ENCODE results near the gene C20orf173. TPM values are rescaled to one million over a fixed set of nuclear protein-coding genes. Genes with fewer than 3 reads are reported as not detected.

The C20orf173 gene
- total and polyA plus RNA-seq, 5 experiments from 2014 or later, result not detected

GRCh38 chr20:35503281-35503680, 26.2 kb downstream of the C20orf173 start:
- H3K27me3 Mint-ChIP-seq, result no peaks in the 10 kb centered on the region
- ATAC-seq (no peak), DNase-seq (no peak)
- peak overlapping the region in 1 of 10 donors; percentile 12 for H3K4me3 Mint-ChIP-seq
- peaks cover 30 to 52% (median 43%) of the 10 kb centered on the region in 4 donors for H3K4me1 Mint-ChIP-seq
- peak overlapping the region in 9 of 10 donors; percentile 19 to 93 (median 79) for H3K27ac Mint-ChIP-seq
- H3K36me3 Mint-ChIP-seq, result peaks cover 16 to 95% (median 17%) of the 10 kb centered on the region in 3 donors
- POLR2A ChIA-PET, result no interaction called here
- H3K9me3 Mint-ChIP-seq, result no peaks in the 10 kb centered on the region

GRCh38 chr20:35502352-35502751, 27.1 kb downstream of the C20orf173 start:
- Mint-ChIP-seq H3K4me3 (peak overlapping the region in 1 of 10 donors; percentile 18), H3K36me3 (peaks cover 14 to 94% (median 16%) of the 10 kb centered on the region in 3 donors), H3K27me3 (no peaks in the 10 kb centered on the region), H3K27ac (peak overlapping the region in 8 of 10 donors; percentile 42 to 93 (median 72)), H3K9me3 (no peaks in the 10 kb centered on the region), H3K4me1 (peaks cover 30 to 51% (median 42%) of the 10 kb centered on the region in 4 donors)
- no peak for ATAC-seq
- POLR2A ChIA-PET, result no interaction called here
- peak in 2 of 10 donors; percentile 9 to 30 for DNase-seq

- Mint-ChIP-seq H3K4me3 (no peak overlapping the region), H3K4me1 (peaks cover 17 to 43% (median 29%) of the 10 kb centered on the region in 4 donors), H3K27ac (peak overlapping the region in 6 of 10 donors; percentile 9 to 77 (median 22)), H3K36me3 (peaks cover 12 to 96% (median 27%) of the 10 kb centered on the region in 3 donors), H3K27me3 (no peaks in the 10 kb centered on the region), H3K9me3 (no peaks in the 10 kb centered on the region)
- ATAC-seq (no peak), DNase-seq (no peak)
- POLR2A ChIA-PET, result interaction anchor here (1.6 kb wide), 1 partner anchor 8 kb away, joined by 6 read pairs; no protein-coding TSS in a partner anchor
Measured at GRCh38 chr20:35499271-35499670, 30.2 kb downstream of the C20orf173 start.

GRCh38 chr20:35497780-35498189, 31.7 kb downstream of the C20orf173 start:
- H3K4me3 Mint-ChIP-seq, result no peak overlapping the region
- H3K4me1 Mint-ChIP-seq, result peaks cover 11 to 40% (median 32%) of the 10 kb centered on the region in 4 donors
- ATAC-seq (no peak), DNase-seq (no peak)
- peaks cover 7 to 96% (median 32%) of the 10 kb centered on the region in 3 donors for H3K36me3 Mint-ChIP-seq
- H3K27ac Mint-ChIP-seq, result no peak overlapping the region
- POLR2A ChIA-PET, result interaction anchor here (1.1 kb wide), 1 partner anchor 28 kb away, joined by 3 read pairs; no protein-coding TSS in a partner anchor
- H3K9me3 Mint-ChIP-seq, result no peaks in the 10 kb centered on the region
- H3K27me3 Mint-ChIP-seq, result no peaks in the 10 kb centered on the region

- H3K27ac Mint-ChIP-seq, result no peak overlapping the region
Measured at GRCh38 chr20:35497320-35497719, 32.1 kb downstream of the C20orf173 start.

GRCh38 chr20:35496481-35496880, 33.0 kb downstream of the C20orf173 start:
- DNase-seq (no peak), ATAC-seq (no peak)
- peaks cover 0 to 90% (median 30%) of the 10 kb centered on the region in 3 donors for H3K36me3 Mint-ChIP-seq
- POLR2A ChIA-PET, result no interaction called here
- H3K27ac Mint-ChIP-seq, result peak overlapping the region in 1 of 10 donors; percentile 28
- H3K4me1 Mint-ChIP-seq, result peaks cover 11 to 47% (median 36%) of the 10 kb centered on the region in 4 donors
- no peaks in the 10 kb centered on the region for H3K9me3 Mint-ChIP-seq
- no peaks in the 10 kb centered on the region for H3K27me3 Mint-ChIP-seq
- H3K4me3 Mint-ChIP-seq, result no peak overlapping the region

More at GRCh38 chr20:35497320-35497719, 32.1 kb downstream of the C20orf173 start:
- Mint-ChIP-seq H3K9me3 (no peaks in the 10 kb centered on the region), H3K4me1 (peaks cover 9 to 40% (median 33%) of the 10 kb centered on the region in 4 donors), H3K4me3 (no peak overlapping the region), H3K36me3 (peaks cover 2 to 95% (median 30%) of the 10 kb centered on the region in 3 donors), H3K27me3 (no peaks in the 10 kb centered on the region)
- DNase-seq (no peak), ATAC-seq (no peak)
- POLR2A ChIA-PET, result interaction anchor here (1.1 kb wide), 1 partner anchor 28 kb away, joined by 3 read pairs; no protein-coding TSS in a partner anchor

GRCh38 chr20:35492352-35492751, 37.1 kb downstream of the C20orf173 start:
- Mint-ChIP-seq H3K27me3 (no peaks in the 10 kb centered on the region), H3K4me1 (peaks cover 31 to 83% (median 69%) of the 10 kb centered on the region in 4 donors), H3K27ac (peak overlapping the region; percentile 73 to 99 (median 97)), H3K9me3 (no peaks in the 10 kb centered on the region), H3K4me3 (peak overlapping the region; percentile 96 to 100 (median 99)), H3K36me3 (peaks cover 0 to 66% (median 19%) of the 10 kb centered on the region in 3 donors)
- DNase-seq (no peak), ATAC-seq (no peak)
- POLR2A ChIA-PET, result interaction anchor here (0.6 to 1.0 kb wide), 3 partner anchors 127 to 292 kb away, joined by 3 to 5 read pairs (median 3); no protein-coding TSS in a partner anchor

- H3K4me3 Mint-ChIP-seq, result peak overlapping the region; percentile 96 to 100 (median 99)
- POLR2A ChIA-PET, result interaction anchor here (0.6 to 2.8 kb wide), 7 partner anchors 36 to 292 kb away, joined by 3 to 22 read pairs (median 5); partner anchors contain the start of genes CEP250, ERGIC3 and RBM39
- H3K27ac Mint-ChIP-seq, result peak overlapping the region; percentile 97 to 100 (median 99)
- ATAC-seq (no peak), DNase-seq (no peak)
- peaks cover 31 to 82% (median 72%) of the 10 kb centered on the region in 4 donors for H3K4me1 Mint-ChIP-seq
- no peaks in the 10 kb centered on the region for H3K9me3 Mint-ChIP-seq
- H3K27me3 Mint-ChIP-seq, result no peaks in the 10 kb centered on the region
- H3K36me3 Mint-ChIP-seq, result peaks cover 0 to 63% (median 19%) of the 10 kb centered on the region in 3 donors
Measured at GRCh38 chr20:35491823-35492222, 37.6 kb downstream of the C20orf173 start.

- peak; percentile 99 to 100 for ATAC-seq
- POLR2A ChIA-PET, result interaction anchor here (0.7 to 2.8 kb wide), 11 partner anchors 8 to 463 kb away, joined by 3 to 22 read pairs (median 6); partner anchors contain the start of genes CEP250, CPNE1, ERGIC3 and NFS1
Measured at GRCh38 chr20:35490736-35491181, 38.7 kb downstream of the C20orf173 start.

GRCh38 chr20:35489717-35490116, 39.7 kb downstream of the C20orf173 start:
- POLR2A ChIA-PET, result interaction anchor here (2.1 to 2.8 kb wide), 3 partner anchors 34 to 464 kb away, joined by 8 to 18 read pairs (median 11); partner anchors contain the start of genes CEP250, SCAND1 and SPAG4
- no peak for ATAC-seq

More at GRCh38 chr20:35490736-35491181, 38.7 kb downstream of the C20orf173 start:
- Mint-ChIP-seq H3K4me3 (peak overlapping the region; percentile 96 to 100 (median 99)), H3K36me3 (peaks cover 0 to 58% (median 17%) of the 10 kb centered on the region in 3 donors), H3K27me3 (no peaks in the 10 kb centered on the region), H3K27ac (peak overlapping the region; percentile 97 to 100 (median 99)), H3K9me3 (no peaks in the 10 kb centered on the region), H3K4me1 (peaks cover 31 to 81% (median 75%) of the 10 kb centered on the region in 4 donors)
- peak; percentile 24 to 84 (median 64) for DNase-seq

GRCh38 chr20:35487479-35487878, 42.0 kb downstream of the C20orf173 start:
- Mint-ChIP-seq H3K27me3 (no peaks in the 10 kb centered on the region), H3K36me3 (peaks cover 11 to 44% (median 12%) of the 10 kb centered on the region in 3 donors), H3K27ac (peak overlapping the region in 4 of 10 donors; percentile 25 to 57 (median 32)), H3K9me3 (no peaks in the 10 kb centered on the region), H3K4me1 (peaks cover 27 to 67% (median 61%) of the 10 kb centered on the region in 4 donors), H3K4me3 (peak overlapping the region in 3 of 10 donors; percentile 22 to 71 (median 63))
- ATAC-seq, result no peak
- no peak for DNase-seq
- POLR2A ChIA-PET, result interaction anchor here (0.6 kb wide), 1 partner anchor 533 kb away, joined by 3 read pairs; no protein-coding TSS in a partner anchor

More at GRCh38 chr20:35489717-35490116, 39.7 kb downstream of the C20orf173 start:
- Mint-ChIP-seq H3K4me1 (peaks cover 26 to 77% (median 69%) of the 10 kb centered on the region in 4 donors), H3K27me3 (no peaks in the 10 kb centered on the region), H3K27ac (peak overlapping the region in 9 of 10 donors; percentile 80 to 100 (median 97)), H3K36me3 (peaks cover 0 to 50% (median 9%) of the 10 kb centered on the region in 3 donors), H3K9me3 (no peaks in the 10 kb centered on the region), H3K4me3 (peak overlapping the region; percentile 80 to 99 (median 98))
- DNase-seq, result peak in 1 of 10 donors; percentile 9

GRCh38 chr20:35479798-35480197, 49.7 kb downstream of the C20orf173 start:
- H3K36me3 Mint-ChIP-seq, result peaks cover 11 to 30% (median 15%) of the 10 kb centered on the region in 3 donors
- ATAC-seq (no peak), DNase-seq (no peak)
- peaks cover 3 to 33% (median 13%) of the 10 kb centered on the region in 4 donors for H3K4me1 Mint-ChIP-seq
- H3K27ac Mint-ChIP-seq, result peak overlapping the region; percentile 0 to 89 (median 63)
- no peaks in the 10 kb centered on the region for H3K27me3 Mint-ChIP-seq
- no peak overlapping the region for H3K4me3 Mint-ChIP-seq
- POLR2A ChIA-PET, result no interaction called here
- no peaks in the 10 kb centered on the region for H3K9me3 Mint-ChIP-seq
